Tibial nerve (tissue), 4 donors: Measurements from ENCODE around the gene AP1M2. TPM values are rescaled to one million over a fixed set of nuclear protein-coding genes. Genes with fewer than 3 reads are reported as not detected.

ENCODE experiments used
- DNase-seq, 2 donors: peaks; one replicate each; pipeline ENCODE4 v3.0.0-alpha.2; 2019; ENCODE audit warnings: low spot score in 2 of 2
- H3K27ac ChIP-seq, 4 donors: fragments of 200-600 bp; sonication (generic) in 3 of 4; one replicate each; pipeline ENCODE4 v1.5.1; 2017 to 2019; ENCODE audit warnings: mild to moderate bottlenecking in 1 of 4
- H3K27me3 ChIP-seq, 2 donors: fragments of 200-600 bp; sonication (generic) in 1 of 2; one replicate each; pipeline versions ENCODE4 v1.5.1 to v1.6.0; 2017 to 2019
- H3K36me3 ChIP-seq, 3 donors: fragments of 200-600 bp; sonication (generic); one replicate each; pipeline ENCODE4 v1.5.1; 2018 to 2019
- H3K4me1 ChIP-seq, 4 donors: fragments of 200-600 bp; sonication (generic) in 3 of 4; one replicate each; pipeline ENCODE4 v1.5.1; 2017 to 2019
- H3K4me3 ChIP-seq, 4 donors: fragments of 200-600 bp; sonication (generic) in 3 of 4; one replicate each; pipeline ENCODE4 v1.5.1; 2017 to 2019; ENCODE audit warnings: mild to moderate bottlenecking in 1 of 4, moderate library complexity in 1 of 4
- H3K9me3 ChIP-seq, 4 donors: fragments of 200-600 bp; sonication (generic) in 3 of 4; one replicate each; pipeline ENCODE4 v1.5.1; 2017 to 2019
- CTCF ChIP-seq, 5 experiments: fragments of 200-600 bp in 3 of 5; fragments of 450-650 bp in 2 of 5; sonication (generic) in 3 of 5; IDR thresholded peaks; one replicate each; pipeline ENCODE4 v1.5.1; 2016 to 2019; ENCODE audit warnings: antibody characterized with exemption in 5 of 5, mild to moderate bottlenecking in 3 of 5, moderate library complexity in 2 of 5
- EP300 ChIP-seq, 2 donors: sonication (generic); formaldehyde crosslinking; IDR thresholded peaks; one replicate each; pipeline ENCODE4 v1.6.1; 2017; ENCODE audit warnings: antibody characterized with exemption in 2 of 2, mild to moderate bottlenecking in 1 of 2
- POLR2A ChIP-seq, 2 donors: fragments of 450-650 bp; IDR thresholded peaks; one replicate each; pipeline ENCODE4 v1.6.1; 2017; ENCODE audit warnings: antibody characterized with exemption in 2 of 2, mild to moderate bottlenecking in 2 of 2, moderate library complexity in 2 of 2
- WGBS, 2 donors: methylation state at CpG; one replicate each; pipeline ENCODE4 v1.1.5; 2018; 5-methylcytosine and 5-hydroxymethylcytosine counted together
- total RNA-seq, 4 donors: library from RNA; depleted of rRNA; stranded (reverse); fragments of >200 nt; gene quantifications; one replicate each; pipeline ENCODE4 v1.1.0, GENCODE V29; 2016

AP1M2 gene
- total RNA-seq, 4 donors from 2014 or later = not detected

DNA sequence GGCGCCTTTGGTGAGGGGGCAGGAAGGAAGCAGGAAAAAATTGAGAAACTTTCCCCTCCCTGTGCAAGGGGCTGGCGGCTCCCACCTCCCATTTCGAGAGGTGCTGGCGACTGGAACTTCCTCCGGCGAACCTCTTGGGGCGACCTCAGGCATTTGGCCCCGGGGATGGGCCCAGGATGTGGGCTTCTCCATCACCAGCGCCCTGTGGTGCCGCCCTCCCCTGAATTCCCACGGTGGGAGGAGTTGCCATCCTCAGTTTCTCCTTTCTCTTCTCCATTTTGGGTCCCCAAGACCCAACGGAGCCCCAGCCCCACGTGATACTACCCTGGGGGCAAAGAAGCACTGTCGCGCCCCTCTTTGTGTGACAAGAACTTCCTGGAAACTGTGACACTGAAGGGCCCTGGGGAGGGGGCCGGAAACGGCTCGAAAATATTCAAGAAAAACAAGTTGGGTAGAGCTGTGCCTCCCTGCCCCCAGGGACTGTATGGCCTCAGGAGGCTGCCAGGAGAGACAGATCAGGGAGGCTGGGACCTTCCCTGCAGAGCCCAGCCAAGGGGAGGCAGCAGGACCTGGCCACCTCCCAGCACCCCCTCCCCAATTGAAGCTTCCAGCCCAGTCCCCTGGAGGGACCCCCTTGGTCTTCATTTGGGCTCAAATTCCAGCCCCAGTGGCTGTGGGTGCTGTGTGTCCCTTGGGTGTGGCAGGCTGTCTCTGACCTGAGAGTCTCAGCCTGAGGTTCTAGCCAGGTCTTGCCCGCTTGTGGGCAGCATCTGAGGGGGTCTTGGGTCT is 16.2 kb upstream of the AP1M2 start:
- Histone ChIP-seq H3K4me3 (peak overlapping the region; percentile 96 to 100 (median 98)), H3K27ac (peak overlapping the region; percentile 99 to 100 (median 99)), H3K4me1 (peaks cover 0 to 31% (median 12%) of the 10 kb centered on the region in 4 donors), H3K36me3 (peaks cover 0 to 5% (median 0%) of the 10 kb centered on the region in 3 donors), H3K27me3 (no peaks in the 10 kb centered on the region), H3K9me3 (no peaks in the 10 kb centered on the region)
- TF ChIP-seq EP300 (IDR thresholded peaks at IDR 0.05) (no peak), POLR2A (IDR thresholded peaks at IDR 0.05) (no peak), CTCF (IDR thresholded peaks at IDR 0.05) (no peak)
- WGBS, 2 donors = 3 to 4% methylated on average over 19 of the region's 19 CpGs
- no peak for DNase-seq

DNA sequence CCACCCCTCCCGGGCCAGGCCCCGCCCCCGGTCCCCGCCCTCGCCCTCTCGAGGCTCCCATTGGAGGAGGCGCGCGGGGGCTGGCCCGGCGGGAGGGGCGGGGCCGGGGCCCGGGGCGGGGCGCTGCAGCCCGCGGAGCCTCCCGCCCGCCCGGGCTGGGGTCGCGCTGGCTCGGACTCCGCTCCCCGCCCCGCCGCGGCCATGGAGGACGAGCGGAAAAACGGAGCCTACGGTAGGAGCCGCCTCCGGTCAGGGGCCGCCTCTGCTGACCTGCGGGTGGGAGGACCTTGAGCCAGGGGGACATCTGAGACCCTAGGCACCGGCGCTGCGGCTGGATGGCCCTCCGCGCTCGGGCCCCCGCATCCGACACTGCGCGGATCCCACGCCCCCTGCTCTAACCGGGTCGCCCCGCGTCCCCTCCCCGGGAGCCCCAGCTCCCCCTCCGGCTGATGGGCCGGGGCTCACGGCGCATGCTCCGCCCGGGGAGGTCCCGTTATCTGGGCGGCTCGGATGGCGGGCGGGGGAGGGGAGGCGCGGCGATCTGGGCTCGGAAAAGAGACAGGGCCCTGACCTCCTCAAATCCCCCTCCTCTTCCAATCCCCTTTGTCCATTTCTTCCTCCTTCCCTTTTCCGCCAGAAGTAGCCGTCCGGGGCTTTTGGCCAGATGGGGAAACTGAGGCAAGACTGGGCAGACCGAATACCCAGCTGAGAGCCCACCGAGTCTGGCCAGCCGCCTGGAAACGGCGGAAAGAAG is 15.4 kb upstream of the AP1M2 start:
- DNase-seq = peak; percentile 76 to 82
- Histone ChIP-seq H3K27ac (peak overlapping the region; percentile 99 to 100 (median 99)), H3K4me3 (peak overlapping the region; percentile 96 to 100 (median 98)), H3K27me3 (no peaks in the 10 kb centered on the region), H3K9me3 (no peaks in the 10 kb centered on the region), H3K36me3 (peaks cover 0 to 5% (median 0%) of the 10 kb centered on the region in 3 donors), H3K4me1 (peaks cover 0 to 31% (median 12%) of the 10 kb centered on the region in 4 donors)
- 0% methylated on average over 20 to 47 of the region's 76 CpGs for WGBS, 2 donors
- TF ChIP-seq EP300 (IDR thresholded peaks at IDR 0.05) (peak in 1 of 2 donors; percentile 86), CTCF (IDR thresholded peaks at IDR 0.05) (peak in 1 of 5 experiments; percentile 17), POLR2A (IDR thresholded peaks at IDR 0.05) (peak in 1 of 2 donors; percentile 79)

GRCh38 chr19:10601999-10602329 is 14.9 kb upstream of the AP1M2 start:
- Histone ChIP-seq H3K27me3 (no peaks in the 10 kb centered on the region), H3K4me3 (peak overlapping the region in 3 of 4 donors; percentile 98 to 100 (median 99)), H3K36me3 (peaks cover 0 to 5% (median 0%) of the 10 kb centered on the region in 3 donors), H3K9me3 (no peaks in the 10 kb centered on the region), H3K27ac (peak overlapping the region in 2 of 4 donors; percentile 45 to 99), H3K4me1 (peaks cover 0 to 36% (median 13%) of the 10 kb centered on the region in 4 donors)
- WGBS, 2 donors = 14 to 43% methylated on average over 7 of the region's 7 CpGs
- TF ChIP-seq POLR2A (IDR thresholded peaks at IDR 0.05) = no peak
- TF ChIP-seq CTCF (IDR thresholded peaks at IDR 0.05) = no peak
- TF ChIP-seq EP300 (IDR thresholded peaks at IDR 0.05) = no peak
- DNase-seq = no peak

GRCh38 chr19:10600149-10600548 is 13.0 kb upstream of the AP1M2 start:
- H3K4me1 ChIP-seq = peaks cover 0 to 54% (median 22%) of the 10 kb centered on the region in 4 donors
- peaks cover 0 to 5% (median 0%) of the 10 kb centered on the region in 3 donors for H3K36me3 ChIP-seq
- H3K9me3 ChIP-seq = no peaks in the 10 kb centered on the region
- no peak for DNase-seq
- no peaks in the 10 kb centered on the region for H3K27me3 ChIP-seq
- peak overlapping the region in 1 of 4 donors; percentile 22 for H3K27ac ChIP-seq
- TF ChIP-seq POLR2A (IDR thresholded peaks at IDR 0.05) (no peak), EP300 (IDR thresholded peaks at IDR 0.05) (no peak), CTCF (IDR thresholded peaks at IDR 0.05) (no peak)
- no peak overlapping the region for H3K4me3 ChIP-seq
- whole genome bisulfite sequencing, 2 donors = 92 to 94% methylated on average over 5 of the region's 5 CpGs
